Parathyroid adenoma (tissue), 2 donors: ENCODE data around the gene MARCHF4.
A peak's percentile ranks its signal among the peaks of the same experiment; 100 is the strongest.

Source experiments
- H2AFZ ChIP-seq: fragments of 300-600 bp; sonication (generic); one replicate; pipeline ENCODE4 v1.7.0; 2017; ENCODE audit warnings: antibody characterized with exemption, mild to moderate bottlenecking
- H3K27ac ChIP-seq: fragments of 300-600 bp; sonication (generic); one replicate; pipeline ENCODE4 v1.7.0; 2017
- H3K27me3 ChIP-seq: fragments of 300-600 bp; sonication (generic); one replicate; pipeline ENCODE4 v1.7.0; 2017; ENCODE audit warnings: low read length; ENCODE audit not compliant: control insufficient read depth, insufficient read depth
- H3K36me3 ChIP-seq: fragments of 300-600 bp; sonication (generic); one replicate; pipeline ENCODE4 v1.7.0; 2017; ENCODE audit warnings: low read length; ENCODE audit not compliant: control insufficient read depth, insufficient read depth
- H3K4me1 ChIP-seq: fragments of 300-600 bp; sonication (generic); one replicate; pipeline ENCODE4 v1.7.0; 2017; ENCODE audit warnings: control low read depth
- H3K4me2 ChIP-seq: fragments of 300-600 bp; sonication (generic); one replicate; pipeline ENCODE4 v1.7.0; 2017; ENCODE audit warnings: low read length
- H3K4me3 ChIP-seq: fragments of 300-600 bp; sonication (generic); one replicate; pipeline ENCODE4 v1.7.0; 2017; ENCODE audit warnings: low read depth, low read length
- H3K79me2 ChIP-seq: fragments of 300-600 bp; sonication (generic); one replicate; pipeline ENCODE4 v1.7.0; 2017; ENCODE audit warnings: control low read depth
- H3K9ac ChIP-seq: fragments of 300-600 bp; sonication (generic); one replicate; pipeline ENCODE4 v1.7.0; 2017; ENCODE audit warnings: mild to moderate bottlenecking
- H3K9me3 ChIP-seq: fragments of 300-600 bp; sonication (generic); one replicate; pipeline ENCODE4 v1.7.0; 2017; ENCODE audit warnings: low read length; ENCODE audit not compliant: control insufficient read depth
- CTCF ChIP-seq: fragments of 300-600 bp; sonication (generic); IDR thresholded peaks from one replicate; pipeline ENCODE4 v1.7.0; 2017; ENCODE audit warnings: antibody characterized with exemption, mild to moderate bottlenecking
- donor health status: primary hyperparathyroidism.

MARCHF4 gene

GRCh38 chr2:216375286-216375685 is 3.0 kb upstream of the MARCHF4 start:
- Histone ChIP-seq H3K9me3 (no peaks in the 10 kb centered on the region), H2AFZ (no peak overlapping the region), H3K27me3 (no peaks in the 10 kb centered on the region), H3K4me3 (no peak overlapping the region), H3K4me1 (peaks cover 9% of the 10 kb centered on the region), H3K27ac (no peak overlapping the region), H3K79me2 (no peaks in the 10 kb centered on the region), H3K9ac (no peak overlapping the region), H3K4me2 (no peak overlapping the region), H3K36me3 (no peaks in the 10 kb centered on the region)
- TF ChIP-seq CTCF: no peak

DNA sequence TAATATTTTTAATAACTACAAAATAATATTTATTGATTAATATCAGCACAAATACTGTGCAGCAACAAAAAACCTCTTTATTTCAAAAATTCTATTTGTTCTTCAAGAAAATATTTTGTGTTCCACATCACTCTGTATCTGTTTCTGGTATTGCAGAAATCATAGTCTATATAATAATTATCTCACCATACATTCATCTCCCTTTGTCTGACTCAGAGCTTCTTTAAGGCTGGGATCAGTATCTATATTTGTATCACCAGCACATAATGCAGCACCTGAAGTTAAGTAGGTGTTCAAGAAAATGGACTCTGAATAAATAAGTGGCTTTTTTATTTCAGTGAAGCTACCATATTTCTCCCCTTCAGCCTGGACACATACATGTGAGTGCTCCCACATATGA is 1.6 kb upstream of the MARCHF4 start:
- no peak overlapping the region for H3K9ac ChIP-seq
- no peaks in the 10 kb centered on the region for H3K27me3 ChIP-seq
- no peak overlapping the region for H3K27ac ChIP-seq
- H3K4me3 ChIP-seq: no peak overlapping the region
- H3K79me2 ChIP-seq: no peaks in the 10 kb centered on the region
- no peak overlapping the region for H2AFZ ChIP-seq
- TF ChIP-seq CTCF: no peak
- no peaks in the 10 kb centered on the region for H3K36me3 ChIP-seq
- no peaks in the 10 kb centered on the region for H3K9me3 ChIP-seq
- H3K4me1 ChIP-seq: peaks cover 9% of the 10 kb centered on the region
- no peak overlapping the region for H3K4me2 ChIP-seq

DNA sequence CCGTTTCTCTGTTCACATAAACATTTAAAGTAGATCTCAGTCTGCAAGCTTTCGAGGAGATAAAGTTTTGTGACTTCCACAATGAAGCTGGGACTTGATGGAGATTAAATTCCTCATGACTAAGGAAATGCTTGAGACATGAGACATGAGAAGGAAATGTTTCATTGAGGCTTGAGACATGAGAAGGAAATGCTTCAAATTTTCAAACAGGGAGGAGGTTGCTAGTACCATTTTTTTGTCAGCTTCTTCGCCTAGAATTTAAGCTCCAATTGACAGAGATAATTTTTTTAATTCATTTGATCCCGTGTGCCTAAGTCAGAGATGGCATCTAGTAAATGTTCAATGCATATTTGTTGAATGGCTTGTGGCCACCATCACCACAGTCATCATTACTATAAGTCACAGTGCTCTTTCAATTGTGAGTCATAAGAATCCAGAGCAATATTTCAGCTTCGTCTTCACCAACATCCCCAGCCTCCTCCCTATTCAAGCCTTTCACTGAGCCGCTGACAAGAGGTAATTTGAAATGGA is 543 bp upstream of the MARCHF4 start:
- no peak overlapping the region for H3K4me3 ChIP-seq
- no peak overlapping the region for H3K9ac ChIP-seq
- H3K4me1 ChIP-seq: peaks cover 15% of the 10 kb centered on the region
- no peaks in the 10 kb centered on the region for H3K36me3 ChIP-seq
- H3K4me2 ChIP-seq: no peak overlapping the region
- H2AFZ ChIP-seq: peak overlapping the region; percentile 94
- peak overlapping the region; percentile 66 for H3K27ac ChIP-seq
- TF ChIP-seq CTCF: no peak
- H3K79me2 ChIP-seq: no peaks in the 10 kb centered on the region
- no peaks in the 10 kb centered on the region for H3K27me3 ChIP-seq
- no peaks in the 10 kb centered on the region for H3K9me3 ChIP-seq

DNA sequence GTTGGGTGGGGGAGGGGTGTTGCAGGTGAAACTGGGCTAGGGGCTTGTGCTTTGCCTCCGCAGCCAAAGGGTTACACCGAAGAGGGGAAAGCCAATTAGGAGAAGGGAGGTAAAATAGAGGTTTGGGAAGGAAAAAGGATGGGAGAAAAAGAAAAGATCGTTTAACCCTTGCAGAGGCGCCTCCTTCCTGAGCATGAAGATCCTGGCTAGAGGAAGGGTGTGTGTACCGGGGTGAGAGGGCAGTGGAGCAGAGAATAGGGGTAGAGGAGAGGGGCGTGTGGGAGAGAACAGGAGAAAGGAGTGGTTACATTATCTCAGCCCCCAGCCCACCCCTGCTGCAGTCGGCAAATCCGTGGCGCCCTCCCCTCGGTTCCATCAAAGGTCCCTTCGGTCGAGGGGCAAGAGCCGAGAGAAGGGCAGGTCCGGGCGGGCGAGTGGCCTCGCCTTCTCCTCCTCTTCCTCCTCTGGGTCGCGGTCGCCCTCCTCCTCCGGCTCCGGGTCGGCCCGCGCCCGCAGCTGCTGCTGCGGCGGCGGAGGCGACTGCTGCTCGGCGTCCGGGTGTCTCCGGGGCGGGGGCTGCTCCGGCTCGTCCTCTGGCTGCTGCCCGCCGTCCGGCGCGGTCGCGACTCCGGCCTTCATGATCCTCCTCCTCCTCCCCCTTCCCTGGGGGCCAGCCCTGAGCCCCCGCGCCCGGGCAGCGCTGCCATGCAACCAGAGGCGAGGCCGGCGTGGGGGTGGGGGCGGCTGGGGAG is 1.1 kb downstream of the MARCHF4 start:
- H3K9ac ChIP-seq: peak overlapping the region; percentile 11
- no peaks in the 10 kb centered on the region for H3K79me2 ChIP-seq
- H3K9me3 ChIP-seq: no peaks in the 10 kb centered on the region
- H3K4me3 ChIP-seq: no peak overlapping the region
- no peak for TF ChIP-seq CTCF
- no peaks in the 10 kb centered on the region for H3K36me3 ChIP-seq
- no peak overlapping the region for H3K27ac ChIP-seq
- H2AFZ ChIP-seq: peak overlapping the region; percentile 94
- no peak overlapping the region for H3K4me2 ChIP-seq
- peaks cover 16% of the 10 kb centered on the region for H3K4me1 ChIP-seq
- no peaks in the 10 kb centered on the region for H3K27me3 ChIP-seq

GRCh38 chr2:216369821-216370220 is 2.5 kb downstream of the MARCHF4 start:
- H3K4me1 ChIP-seq: peaks cover 21% of the 10 kb centered on the region
- no peaks in the 10 kb centered on the region for H3K79me2 ChIP-seq
- no peaks in the 10 kb centered on the region for H3K9me3 ChIP-seq
- no peak for TF ChIP-seq CTCF
- H3K4me2 ChIP-seq: no peak overlapping the region
- no peak overlapping the region for H3K27ac ChIP-seq
- H3K4me3 ChIP-seq: no peak overlapping the region
- H2AFZ ChIP-seq: no peak overlapping the region
- no peak overlapping the region for H3K9ac ChIP-seq
- H3K27me3 ChIP-seq: no peaks in the 10 kb centered on the region
- H3K36me3 ChIP-seq: no peaks in the 10 kb centered on the region
